Karpas-422 (cell line): ENCODE measurements around the gene UNC13D. TPM values are rescaled to one million over a fixed set of nuclear protein-coding genes. Genes with fewer than 3 reads are reported as not detected.
"Not testable (repeated sequence)": the region's sequence is repeated elsewhere in the genome, so short reads cannot be mapped to it uniquely, and the experiment has no call there.

ENCODE experiments used
- DNase-seq: peaks from one replicate; pipeline ENCODE4 v3.0.0-alpha.2; 2015
- H2AFZ ChIP-seq: fragments of 200-600 bp; sonication (generic); 2 replicates; pipeline ENCODE4 v1.6.1; 2014; ENCODE audit warnings: antibody characterized with exemption, low read length, mixed read lengths
- H3K27ac ChIP-seq: fragments of 200-600 bp; sonication (generic); 2 replicates; pipeline ENCODE4 v1.5.1; 2014; ENCODE audit warnings: mild to moderate bottlenecking, low read length, moderate library complexity
- H3K27me3 ChIP-seq: fragments of 200-600 bp; sonication (generic); 2 replicates; pipeline ENCODE4 v1.6.1; 2014; ENCODE audit warnings: low read length, mixed read lengths
- H3K36me3 ChIP-seq: fragments of 200-600 bp; sonication (generic); 2 replicates; pipeline ENCODE4 v1.6.1; 2014; ENCODE audit warnings: low read length, mixed read lengths; ENCODE audit not compliant: insufficient read depth
- H3K4me1 ChIP-seq: fragments of 200-600 bp; sonication (generic); 2 replicates; pipeline ENCODE4 v1.6.1; 2014; ENCODE audit warnings: mild to moderate bottlenecking, low read length, mixed read lengths
- H3K4me2 ChIP-seq: fragments of 200-600 bp; sonication (generic); 2 replicates; pipeline ENCODE4 v1.6.1; 2014; ENCODE audit warnings: low read length, low read depth, mild to moderate bottlenecking; ENCODE audit not compliant: poor library complexity, severe bottlenecking
- H3K4me3 ChIP-seq: fragments of 200-600 bp; sonication (generic); 2 replicates; pipeline ENCODE4 v1.5.1; 2014; ENCODE audit warnings: mild to moderate bottlenecking, antibody characterized with exemption, low read length, mixed read lengths
- H3K79me2 ChIP-seq: fragments of 200-600 bp; sonication (generic); 2 replicates; pipeline ENCODE4 v1.6.1; 2014; ENCODE audit warnings: mild to moderate bottlenecking, low read length, mixed read lengths
- H3K9ac ChIP-seq: fragments of 200-600 bp; sonication (generic); 2 replicates; pipeline ENCODE4 v1.6.0; 2014; ENCODE audit warnings: low read length
- H3K9me2 ChIP-seq: fragments of 200-600 bp; sonication (generic), shearing (Covaris generic); replicated peaks from 2 replicates; pipeline ENCODE4 v1.6.0; 2014; ENCODE audit warnings: mild to moderate bottlenecking, low read length, moderate library complexity; ENCODE audit not compliant: insufficient read depth
- H3K9me3 ChIP-seq: fragments of 300-700, 200-600 bp; sonication (generic); 2 replicates; pipeline ENCODE4 v1.6.1; 2014; ENCODE audit warnings: low read length, mixed read lengths
- H4K20me1 ChIP-seq: fragments of 200-600 bp; sonication (generic); 2 replicates; pipeline ENCODE4 v1.6.1; 2014; ENCODE audit warnings: mild to moderate bottlenecking, antibody characterized with exemption, low read length, low read depth; ENCODE audit not compliant: insufficient read depth
- total RNA-seq: library from RNA; depleted of rRNA; stranded (reverse); fragments of >200 nt; shearing (Covaris generic); gene quantifications from 2 replicates; pipeline ENCODE4 v1.2.3, GENCODE V29; 2014; ENCODE audit warnings: low replicate concordance

The UNC13D gene
- total RNA-seq, 1 experiment from 2014 or later: 30.9 TPM

DNA sequence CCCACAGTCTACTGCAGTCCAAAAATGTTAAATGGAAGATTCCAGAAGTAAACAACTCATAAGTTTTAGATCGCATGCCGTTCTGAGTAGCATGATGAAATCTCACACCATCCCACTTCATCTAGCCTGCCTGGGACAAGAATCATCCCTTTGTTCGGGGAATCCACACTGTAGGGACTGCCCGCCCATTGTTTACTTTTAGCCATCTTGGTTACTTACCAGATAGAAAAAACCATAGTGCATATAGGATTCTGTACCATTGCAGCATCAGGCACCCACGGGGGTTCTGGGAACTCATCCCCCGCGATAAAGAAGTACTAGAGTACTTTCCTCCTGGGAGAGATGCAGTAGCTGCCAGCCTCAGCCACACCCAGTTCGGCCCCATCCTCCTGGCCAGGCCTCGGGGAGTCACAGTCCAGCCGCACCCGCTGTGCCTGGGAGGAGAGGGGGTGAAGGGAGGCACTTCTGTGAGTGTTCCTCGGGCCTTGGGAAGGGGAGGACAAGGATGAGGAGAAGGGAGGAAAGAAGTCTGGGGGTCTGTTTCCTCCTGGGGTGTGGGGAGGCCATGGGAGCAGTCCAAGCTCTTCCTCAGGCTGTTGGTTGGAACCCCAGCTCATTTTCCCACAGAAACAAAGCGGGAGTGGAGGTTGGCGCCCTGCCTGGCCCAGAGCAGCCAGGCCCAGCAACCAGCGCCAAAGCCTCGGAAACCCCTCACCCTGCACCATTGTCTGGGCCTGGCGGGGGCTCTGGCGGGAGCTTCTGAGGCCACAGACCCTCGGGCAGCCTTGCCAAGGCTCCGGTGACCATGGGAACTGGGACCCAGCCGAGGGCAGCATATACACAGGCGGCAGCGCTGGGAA lies 25.3 kb upstream of the UNC13D start:
- Histone ChIP-seq H3K36me3 (no peaks in the 10 kb centered on the region), H3K4me1 (peaks cover 3% of the 10 kb centered on the region), H3K9ac (no peak overlapping the region), H3K27me3 (no peaks in the 10 kb centered on the region), H4K20me1 (no peaks in the 10 kb centered on the region), H3K4me2 (no peak overlapping the region), H3K4me3 (no peak overlapping the region), H3K9me3 (no peaks in the 10 kb centered on the region), H3K79me2 (no peaks in the 10 kb centered on the region), H3K27ac (no peak overlapping the region), H3K9me2 (no peaks in the 10 kb centered on the region), H2AFZ (no peak overlapping the region)
- no peak for DNase-seq

DNA sequence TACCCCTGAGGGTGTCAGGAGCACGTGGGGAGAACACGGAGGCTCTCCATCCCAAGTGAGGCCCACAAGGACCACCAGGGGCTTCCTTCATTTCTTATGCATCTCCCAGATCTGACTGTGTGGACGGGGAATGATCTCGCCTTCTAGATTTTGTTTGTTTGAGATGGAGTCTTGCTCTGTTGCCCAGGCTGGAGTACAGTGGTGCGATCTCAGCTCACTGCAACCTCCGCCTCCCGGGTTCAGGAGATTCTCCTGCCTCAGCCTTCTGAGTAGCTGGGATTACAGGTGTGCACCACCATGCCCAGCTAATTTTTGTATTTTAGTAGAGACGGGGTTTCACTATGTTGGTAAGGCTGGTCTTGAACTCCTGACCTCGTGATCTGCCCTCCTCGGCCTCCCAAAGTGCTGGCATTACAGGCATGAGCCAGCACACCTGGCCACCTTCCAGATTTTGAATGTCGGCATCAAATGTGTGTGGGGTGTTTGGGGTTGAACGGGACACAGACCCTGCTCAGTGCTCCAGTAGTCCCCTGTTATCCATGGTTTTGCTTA lies 24.6 kb upstream of the UNC13D start:
- not testable (repeated sequence) for H4K20me1 ChIP-seq, H3K9ac ChIP-seq, H3K36me3 ChIP-seq, H2AFZ ChIP-seq, H3K9me2 ChIP-seq, H3K27ac ChIP-seq, H3K4me3 ChIP-seq, H3K27me3 ChIP-seq, H3K9me3 ChIP-seq, H3K4me1 ChIP-seq, H3K4me2 ChIP-seq, H3K79me2 ChIP-seq, DNase-seq

DNA sequence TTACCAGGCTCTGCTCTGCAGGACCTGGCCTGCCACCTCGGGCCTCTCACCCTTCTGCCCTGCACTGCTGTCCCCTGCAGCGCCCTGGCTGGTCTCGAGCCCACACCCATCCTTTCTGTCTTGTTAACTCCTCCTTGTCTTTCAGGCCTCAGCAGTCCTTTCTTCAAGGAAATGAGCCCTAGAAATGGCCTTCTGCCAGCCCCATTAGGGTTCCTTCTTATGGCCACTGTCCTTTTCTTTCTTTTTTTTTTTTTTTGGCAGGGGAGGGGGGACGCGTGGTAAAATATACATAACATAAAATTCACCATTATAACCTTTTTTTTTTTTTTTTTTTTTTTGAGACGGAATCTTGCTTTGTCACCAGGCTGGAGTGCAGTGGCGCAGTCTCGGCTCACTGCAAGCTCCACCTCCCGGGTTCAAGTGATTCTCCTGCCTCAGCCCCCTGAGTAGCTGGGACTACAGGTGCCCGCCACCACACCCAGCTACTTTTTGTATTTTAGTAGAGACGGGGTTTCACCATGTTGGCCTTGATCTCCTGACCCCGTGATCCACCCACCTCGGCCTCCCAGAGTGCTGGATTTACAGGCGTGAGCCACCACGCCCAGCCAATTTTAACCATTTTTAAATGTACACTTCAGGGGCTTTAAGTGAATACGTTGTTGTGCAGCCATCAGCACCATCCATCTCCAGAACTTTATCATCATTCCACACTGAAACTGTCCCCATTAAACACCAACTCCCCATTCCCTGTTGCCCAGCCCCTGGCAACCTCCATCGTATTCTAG lies 21.4 kb upstream of the UNC13D start:
- DNase-seq, H3K9ac ChIP-seq, H3K27ac ChIP-seq, H3K36me3 ChIP-seq, H2AFZ ChIP-seq, H3K4me1 ChIP-seq, H3K4me2 ChIP-seq, H3K9me3 ChIP-seq, H3K4me3 ChIP-seq, H3K9me2 ChIP-seq, H3K27me3 ChIP-seq, H4K20me1 ChIP-seq, H3K79me2 ChIP-seq: not testable (repeated sequence)

DNA sequence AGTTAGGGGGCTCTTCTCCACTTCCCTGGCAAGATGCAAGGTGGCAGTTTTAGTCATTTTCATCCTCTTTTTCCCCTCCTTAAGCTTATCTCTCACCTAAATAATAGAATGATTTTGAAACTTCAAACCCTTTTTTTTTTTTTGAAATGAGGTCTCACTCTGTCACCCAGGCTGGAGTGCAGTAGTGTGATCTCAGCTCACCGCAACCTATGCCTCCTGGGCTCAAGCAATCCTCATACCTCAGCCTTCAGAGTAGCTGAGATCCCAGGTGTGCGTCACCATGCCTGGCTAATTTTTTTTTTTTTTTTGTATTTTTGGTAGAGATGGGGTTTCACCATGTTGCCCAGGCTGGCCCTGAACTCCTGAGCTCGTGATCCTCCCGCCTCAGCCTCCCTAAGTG lies 20.7 kb upstream of the UNC13D start:
- DNase-seq, H2AFZ ChIP-seq, H3K9me3 ChIP-seq, H3K36me3 ChIP-seq, H3K79me2 ChIP-seq, H3K27ac ChIP-seq, H3K4me1 ChIP-seq, H3K9me2 ChIP-seq, H3K9ac ChIP-seq, H3K27me3 ChIP-seq, H3K4me3 ChIP-seq, H4K20me1 ChIP-seq: not testable (repeated sequence)
- peak overlapping the region; percentile 21 for H3K4me2 ChIP-seq

DNA sequence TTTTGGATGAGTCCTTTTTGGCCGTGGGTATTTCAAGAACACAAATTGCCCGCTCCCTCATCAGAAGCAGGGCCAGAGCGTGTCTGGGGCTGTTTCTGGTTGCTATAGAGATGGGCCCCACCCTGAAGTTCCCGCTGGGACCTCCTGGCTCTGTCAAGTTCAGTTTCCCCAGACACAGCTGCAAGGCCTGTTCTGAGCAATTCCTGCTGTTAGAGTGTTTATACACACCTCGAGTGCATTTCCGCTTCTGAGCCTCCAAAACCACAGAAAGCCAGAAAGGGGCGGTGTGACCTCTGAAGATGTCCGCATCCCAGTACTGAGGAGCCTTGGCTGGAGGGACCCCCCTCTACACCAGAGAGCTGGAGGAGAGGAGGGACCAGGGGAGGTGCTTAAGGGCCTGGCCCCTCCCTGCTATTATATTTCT lies 20.3 kb upstream of the UNC13D start:
- Histone ChIP-seq H3K4me3 (no peak overlapping the region), H3K9me2 (no peaks in the 10 kb centered on the region), H3K27me3 (no peaks in the 10 kb centered on the region), H3K27ac (no peak overlapping the region), H3K9ac (peak overlapping the region; percentile 22; the same call in 1 of the 2 replicates), H3K79me2 (no peaks in the 10 kb centered on the region), H3K9me3 (no peaks in the 10 kb centered on the region), H2AFZ (0 out of 2 replicates have a peak overlapping the region, but pooled peaks have one; percentile 71), H3K4me2 (peak overlapping the region; percentile 21), H3K36me3 (no peaks in the 10 kb centered on the region), H4K20me1 (no peaks in the 10 kb centered on the region), H3K4me1 (peaks cover 9% of the 10 kb centered on the region)
- DNase-seq: peak; percentile 70

GRCh38 chr17:75861927-75862317 lies 17.7 kb upstream of the UNC13D start:
- H3K36me3 ChIP-seq: no peaks in the 10 kb centered on the region
- peaks cover 24% of the 10 kb centered on the region for H3K4me1 ChIP-seq

DNA sequence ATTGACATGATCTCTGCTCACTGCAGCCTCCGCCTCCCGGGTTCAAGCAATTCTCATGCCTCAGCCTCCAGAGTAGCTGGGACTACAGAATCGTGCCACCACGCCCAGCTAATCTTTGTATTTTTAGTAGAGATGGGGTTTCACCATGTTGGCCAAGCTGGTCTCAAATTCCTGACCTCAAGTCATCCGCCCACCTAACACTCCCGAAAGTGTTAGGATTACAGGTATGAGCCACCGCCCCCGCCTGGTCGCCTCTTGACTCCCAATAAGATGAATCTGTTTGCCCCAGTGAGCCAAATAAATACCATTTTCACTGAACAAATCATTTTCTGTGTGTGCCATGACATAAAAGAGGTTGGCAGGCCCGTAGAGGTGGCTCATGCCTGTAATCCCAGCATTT lies 15.2 kb upstream of the UNC13D start:
- not testable (repeated sequence) for H4K20me1 ChIP-seq, H3K4me3 ChIP-seq, H3K36me3 ChIP-seq, DNase-seq, H3K9me2 ChIP-seq, H3K9me3 ChIP-seq, H3K27me3 ChIP-seq, H2AFZ ChIP-seq, H3K4me2 ChIP-seq, H3K9ac ChIP-seq
- Histone ChIP-seq H3K79me2 (peaks cover 11% of the 10 kb centered on the region), H3K4me1 (peaks cover 29% of the 10 kb centered on the region), H3K27ac (peak overlapping the region; percentile 71; the same call in 1 of the 2 replicates)

More at GRCh38 chr17:75861927-75862317, 17.7 kb upstream of the UNC13D start:
- Histone ChIP-seq H3K4me2 (no peak overlapping the region), H4K20me1 (no peaks in the 10 kb centered on the region), H3K27ac (no peak overlapping the region), H3K4me3 (no peak overlapping the region), H2AFZ (no peak overlapping the region), H3K79me2 (no peaks in the 10 kb centered on the region), H3K9ac (no peak overlapping the region), H3K27me3 (no peaks in the 10 kb centered on the region), H3K9me2 (no peaks in the 10 kb centered on the region), H3K9me3 (no peaks in the 10 kb centered on the region)
- DNase-seq: no peak
